Melanocyte of skin (primary cell): ENCODE data around the gene GPR68. TPM values are rescaled to one million over a fixed set of nuclear protein-coding genes. Genes with fewer than 3 reads are reported as not detected.

Experiments
- total RNA-seq, 2 donors: library from RNA; depleted of rRNA; stranded (reverse); fragments of >200 nt; gene quantifications; 2 replicates each; pipeline ENCODE4 v1.2.3, GENCODE V29; 2012

Gene GPR68
- under 1 TPM; under 0.01 to 0.33 TPM for total RNA-seq

GRCh38 chr14:91244501-91244901 is at the start of gene GPR68:
GPR68 (minus strand) TSS chr14:91244704; CDS start chr14:91235050, 9,654 bp downstream.

Other genes starting within 250 kb of the GPR68 start
- 1 to 10 TPM; 4.5 to 7.7 TPM for gene RPS6KA5, start 184.1 kb downstream of the GPR68 start, total RNA-seq
- gene DGLUCY, start 130.6 kb downstream of the GPR68 start, total RNA-seq: 1 to 10 TPM; 6.9 to 9.0 TPM
- under 1 TPM in 1 of 2 donors, not detected in 1; under 0.01 TPM for gene CCDC88C, start 173.1 kb upstream of the GPR68 start, total RNA-seq